ENCODE measurements around the gene POLR2E.

- TF ChIP-seq, protein P1, sequence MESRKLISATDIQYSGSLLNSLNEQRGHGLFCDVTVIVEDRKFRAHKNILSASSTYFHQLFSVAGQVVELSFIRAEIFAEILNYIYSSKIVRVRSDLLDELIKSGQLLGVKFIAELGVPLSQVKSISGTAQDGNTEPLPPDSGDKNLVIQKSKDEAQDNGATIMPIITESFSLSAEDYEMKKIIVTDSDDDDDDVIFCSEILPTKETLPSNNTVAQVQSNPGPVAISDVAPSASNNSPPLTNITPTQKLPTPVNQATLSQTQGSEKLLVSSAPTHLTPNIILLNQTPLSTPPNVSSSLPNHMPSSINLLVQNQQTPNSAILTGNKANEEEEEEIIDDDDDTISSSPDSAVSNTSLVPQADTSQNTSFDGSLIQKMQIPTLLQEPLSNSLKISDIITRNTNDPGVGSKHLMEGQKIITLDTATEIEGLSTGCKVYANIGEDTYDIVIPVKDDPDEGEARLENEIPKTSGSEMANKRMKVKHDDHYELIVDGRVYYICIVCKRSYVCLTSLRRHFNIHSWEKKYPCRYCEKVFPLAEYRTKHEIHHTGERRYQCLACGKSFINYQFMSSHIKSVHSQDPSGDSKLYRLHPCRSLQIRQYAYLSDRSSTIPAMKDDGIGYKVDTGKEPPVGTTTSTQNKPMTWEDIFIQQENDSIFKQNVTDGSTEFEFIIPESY (CRISPR knock-in tag; IDR thresholded peaks at IDR 0.05) = peak; percentile 45; the same call in 1 of the 2 replicates
- TF ChIP-seq, protein P2, sequence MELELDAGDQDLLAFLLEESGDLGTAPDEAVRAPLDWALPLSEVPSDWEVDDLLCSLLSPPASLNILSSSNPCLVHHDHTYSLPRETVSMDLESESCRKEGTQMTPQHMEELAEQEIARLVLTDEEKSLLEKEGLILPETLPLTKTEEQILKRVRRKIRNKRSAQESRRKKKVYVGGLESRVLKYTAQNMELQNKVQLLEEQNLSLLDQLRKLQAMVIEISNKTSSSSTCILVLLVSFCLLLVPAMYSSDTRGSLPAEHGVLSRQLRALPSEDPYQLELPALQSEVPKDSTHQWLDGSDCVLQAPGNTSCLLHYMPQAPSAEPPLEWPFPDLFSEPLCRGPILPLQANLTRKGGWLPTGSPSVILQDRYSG (CRISPR knock-in tag; IDR thresholded peaks at IDR 0.05) = no peak
- no peak for TF ChIP-seq ZNF30 (CRISPR knock-in tag; IDR thresholded peaks at IDR 0.05)
- TF ChIP-seq CTCF (CRISPR knock-in tag; IDR thresholded peaks at IDR 0.05) = no peak
- no peak for TF ChIP-seq POLR2AphosphoS5 (IDR thresholded peaks at IDR 0.05; ENCODE audit: low read depth, low read length)
- no peak for TF ChIP-seq ZNF280D (CRISPR knock-in tag; IDR thresholded peaks at IDR 0.05)
- no peak for TF ChIP-seq ERF (CRISPR knock-in tag; IDR thresholded peaks at IDR 0.05)
These were observed 38.3 kb upstream of the POLR2E start for GRCh38 chr19:1133471-1133929.
